H9 (cell line): ENCODE data around the gene BACH2. TPM values are rescaled to one million over a fixed set of nuclear protein-coding genes. Genes with fewer than 3 reads are reported as not detected.

ENCODE experiments used
- DNase-seq: peaks from one replicate; pipeline ENCODE4 v3.0.0-alpha.2; 2017
- H2AFZ ChIP-seq: one replicate; pipeline ENCODE4 v1.6.1; 2013; ENCODE audit warnings: mild to moderate bottlenecking, low read length, control low read depth, moderate library complexity
- H2AK5ac ChIP-seq: 2 replicates; pipeline ENCODE4 v1.6.1; 2013; ENCODE audit warnings: low read length, control low read depth, mixed read lengths; ENCODE audit not compliant: insufficient read length
- H2BK120ac ChIP-seq: one replicate; pipeline ENCODE4 v1.6.1; 2013; ENCODE audit warnings: low read depth, mild to moderate bottlenecking, low read length, control low read depth, inconsistent platforms; ENCODE audit not compliant: poor library complexity, severe bottlenecking
- H2BK12ac ChIP-seq: 2 replicates; pipeline ENCODE4 v1.6.1; 2013; ENCODE audit warnings: low read length, control low read depth, mixed read lengths, low read depth; ENCODE audit not compliant: insufficient read length
- H2BK15ac ChIP-seq: 2 replicates; pipeline ENCODE4 v1.6.1; 2013; ENCODE audit warnings: low read depth, low read length, control low read depth
- H2BK20ac ChIP-seq: one replicate; pipeline ENCODE4 v1.6.1; 2013; ENCODE audit warnings: low read depth, mild to moderate bottlenecking, low read length, control low read depth, inconsistent platforms; ENCODE audit not compliant: poor library complexity, severe bottlenecking
- H2BK5ac ChIP-seq: 2 replicates; pipeline ENCODE4 v1.6.1; 2013; ENCODE audit warnings: low read length, control low read depth, mixed read lengths; ENCODE audit not compliant: insufficient read length
- H3K14ac ChIP-seq: 2 replicates; pipeline ENCODE4 v1.6.1; 2013; ENCODE audit warnings: low read length, control low read depth; ENCODE audit not compliant: insufficient read depth
- H3K18ac ChIP-seq: 2 replicates; pipeline ENCODE4 v1.6.1; 2013; ENCODE audit warnings: low read depth, mild to moderate bottlenecking, mixed read lengths, low read length, control low read depth; ENCODE audit not compliant: insufficient read length
- H3K23ac ChIP-seq: 2 replicates; pipeline ENCODE4 v1.6.1; 2013; ENCODE audit warnings: low read length, control low read depth, mixed read lengths, low read depth; ENCODE audit not compliant: insufficient read length
- H3K23me2 ChIP-seq: 2 replicates; pipeline ENCODE4 v1.6.1; 2013; ENCODE audit warnings: low read depth, mild to moderate bottlenecking, mixed read lengths, low read length, control low read depth; ENCODE audit not compliant: insufficient read length, poor library complexity, severe bottlenecking
- H3K27ac ChIP-seq: 2 replicates; pipeline ENCODE4 v1.5.1; 2013; ENCODE audit warnings: low read length, control low read depth, mixed read lengths, low read depth; ENCODE audit not compliant: insufficient read length
- H3K27me3 ChIP-seq: 2 replicates; pipeline ENCODE4 v1.6.1; 2013; ENCODE audit warnings: low read length, control low read depth, inconsistent platforms; ENCODE audit not compliant: insufficient read depth
- H3K4ac ChIP-seq: 2 replicates; pipeline ENCODE4 v1.6.1; 2013; ENCODE audit warnings: low read depth, mild to moderate bottlenecking, control low read depth, inconsistent platforms, low read length, moderate library complexity
- H3K4me1 ChIP-seq: 2 replicates; pipeline ENCODE4 v1.6.1; 2013; ENCODE audit warnings: low read length, control low read depth, inconsistent platforms; ENCODE audit not compliant: insufficient read depth
- H3K4me2 ChIP-seq: 2 replicates; pipeline ENCODE4 v1.6.1; 2013; ENCODE audit warnings: low read length, control low read depth, mixed read lengths; ENCODE audit not compliant: insufficient read length, insufficient read depth
- H3K56ac ChIP-seq: 2 replicates; pipeline ENCODE4 v1.6.1; 2013; ENCODE audit warnings: low read depth, mild to moderate bottlenecking, mixed read lengths, low read length, control low read depth; ENCODE audit not compliant: insufficient read length
- H3K79me1 ChIP-seq: 2 replicates; pipeline ENCODE4 v1.6.1; 2013; ENCODE audit warnings: low read depth, mild to moderate bottlenecking, moderate library complexity, low read length, control low read depth, inconsistent platforms; ENCODE audit not compliant: insufficient read depth, poor library complexity, severe bottlenecking
- H3K79me2 ChIP-seq: 2 replicates; pipeline ENCODE4 v1.6.1; 2013; ENCODE audit warnings: low read length, control low read depth, inconsistent platforms; ENCODE audit not compliant: insufficient read depth
- H3K9ac ChIP-seq: 2 replicates; pipeline ENCODE4 v1.6.1; 2013; ENCODE audit warnings: low read length, control low read depth, mixed read lengths; ENCODE audit not compliant: insufficient read length; ENCODE audit errors: extremely low read depth
- H3K9me3 ChIP-seq: one replicate; pipeline ENCODE4 v1.6.1; 2013; ENCODE audit warnings: low read depth, low read length, inconsistent platforms; ENCODE audit not compliant: control insufficient read depth
- H3T11ph ChIP-seq: one replicate; pipeline ENCODE4 v1.6.1; 2013; ENCODE audit warnings: mild to moderate bottlenecking, low read length, control low read depth, inconsistent platforms
- H4K20me1 ChIP-seq: one replicate; pipeline ENCODE4 v1.6.1; 2013; ENCODE audit not compliant: control insufficient read depth, insufficient read length, insufficient read depth
- H4K5ac ChIP-seq: 2 replicates; pipeline ENCODE4 v1.6.1; 2013; ENCODE audit warnings: low read depth, mild to moderate bottlenecking, mixed read lengths, low read length, control low read depth; ENCODE audit not compliant: insufficient read length
- H4K8ac ChIP-seq: replicated peaks from 2 replicates; pipeline ENCODE4 v1.6.1; 2013; ENCODE audit warnings: low read length, control low read depth, mixed read lengths, low read depth; ENCODE audit not compliant: insufficient read length
- H4K91ac ChIP-seq: 2 replicates; pipeline ENCODE4 v1.6.1; 2013; ENCODE audit warnings: low read depth, mild to moderate bottlenecking, moderate library complexity, mixed read lengths, low read length, control low read depth; ENCODE audit not compliant: insufficient read length
- H3K27ac Mint-ChIP-seq, 3 experiments: 2 replicates in 2 of 3; 3 replicates in 1 of 3; pipeline ENCODE4 v1.8.0; 2020 to 2021; ENCODE audit warnings: mixed read lengths in 3 of 3, mild to moderate bottlenecking in 1 of 3, moderate library complexity in 1 of 3
- H3K27me3 Mint-ChIP-seq: 2 replicates; pipeline ENCODE4 v1.8.0; 2021; ENCODE audit warnings: low read depth, mild to moderate bottlenecking, moderate library complexity, mixed read lengths
- H3K36me3 Mint-ChIP-seq, 3 experiments: 2 replicates in 2 of 3; 3 replicates in 1 of 3; pipeline ENCODE4 v1.8.0; 2020 to 2021; ENCODE audit warnings: low read depth in 3 of 3, mixed read lengths in 3 of 3; ENCODE audit not compliant: insufficient read depth in 1 of 3
- H3K4me1 Mint-ChIP-seq, 2 experiments: 2 replicates each; pipeline ENCODE4 v1.8.0; 2020; ENCODE audit warnings: mixed read lengths in 2 of 2
- H3K4me3 Mint-ChIP-seq, 2 experiments: 2 replicates in 1 of 2; 3 replicates in 1 of 2; pipeline ENCODE4 v1.8.0; 2020 to 2021; ENCODE audit warnings: mild to moderate bottlenecking in 2 of 2, mixed read lengths in 2 of 2, moderate library complexity in 1 of 2
- H3K9me3 Mint-ChIP-seq, 2 experiments: 2 replicates in 1 of 2; 3 replicates in 1 of 2; pipeline ENCODE4 v1.8.0; 2020; ENCODE audit warnings: mild to moderate bottlenecking in 2 of 2, mixed read lengths in 2 of 2, moderate library complexity in 1 of 2
- WGBS: extraction: QIAGEN DNeasy Blood & Tissue Kit; methylation state at CpG from one replicate; pipeline ENCODE4 v1.1.7; 2013; ENCODE audit warnings: missing lambda C conversion rate, low lambda C conversion rate, mixed read lengths; ENCODE audit not compliant: insufficient read length; ENCODE audit errors: extremely low coverage; 5-methylcytosine and 5-hydroxymethylcytosine counted together
- total RNA-seq: library from RNA; stranded (reverse); gene quantifications from 2 replicates; pipeline ENCODE4 v1.2.1, GENCODE V29; 2021
- TF ChIP-seq, protein P1 (sequence below): fragments of 200-600 bp; sonication (generic); conservative IDR thresholded peaks from 3 replicates; pipeline ENCODE4 v1.8.0; 2021; ENCODE audit warnings: antibody characterized with exemption, mild to moderate bottlenecking

BACH2 gene
- total RNA-seq, 1 experiment from 2014 or later, result 2.0 TPM

- no peak overlapping the region for H3K27ac ChIP-seq
- no peak overlapping the region for H3K14ac ChIP-seq
- H2BK120ac ChIP-seq, result no peak overlapping the region
- H2BK20ac ChIP-seq, result no peak overlapping the region
- no peak overlapping the region for H3K18ac ChIP-seq
- no peak overlapping the region for H4K8ac ChIP-seq
- no CpG with 5 or more reads among the region's 1 CpG for WGBS
- H2AFZ ChIP-seq, result no peak overlapping the region
- Mint-ChIP-seq H3K27me3 (no peaks in the 10 kb centered on the region), H3K4me1 (peaks cover 4 to 9% of the 10 kb centered on the region in 2 experiments), H3K36me3 (no peaks in the 10 kb centered on the region), H3K27ac (no peak overlapping the region), H3K9me3 (no peaks in the 10 kb centered on the region; a peak in 1 of 5 replicates), H3K4me3 (no peak overlapping the region)
- H3K56ac ChIP-seq, result no peak overlapping the region
- no peak overlapping the region for H3K23ac ChIP-seq
- H3K79me1 ChIP-seq, result no peaks in the 10 kb centered on the region
- H3K23me2 ChIP-seq, result no peaks in the 10 kb centered on the region
- DNase-seq, result no peak
- no peaks in the 10 kb centered on the region for H4K20me1 ChIP-seq
- H2AK5ac ChIP-seq, result no peak overlapping the region
- no peaks in the 10 kb centered on the region for H3K79me2 ChIP-seq
- no peak overlapping the region for H4K91ac ChIP-seq
- no peaks in the 10 kb centered on the region for H3K9me3 ChIP-seq
- no peak overlapping the region for H2BK12ac ChIP-seq
- H2BK5ac ChIP-seq, result no peak overlapping the region
- no peak overlapping the region for H3K4me2 ChIP-seq
- H3T11ph ChIP-seq, result no peak overlapping the region
- H3K4ac ChIP-seq, result no peak overlapping the region
- no peak overlapping the region for H3K9ac ChIP-seq
- H2BK15ac ChIP-seq, result no peak overlapping the region
- no peaks in the 10 kb centered on the region for H3K27me3 ChIP-seq
- TF ChIP-seq, protein P1, sequence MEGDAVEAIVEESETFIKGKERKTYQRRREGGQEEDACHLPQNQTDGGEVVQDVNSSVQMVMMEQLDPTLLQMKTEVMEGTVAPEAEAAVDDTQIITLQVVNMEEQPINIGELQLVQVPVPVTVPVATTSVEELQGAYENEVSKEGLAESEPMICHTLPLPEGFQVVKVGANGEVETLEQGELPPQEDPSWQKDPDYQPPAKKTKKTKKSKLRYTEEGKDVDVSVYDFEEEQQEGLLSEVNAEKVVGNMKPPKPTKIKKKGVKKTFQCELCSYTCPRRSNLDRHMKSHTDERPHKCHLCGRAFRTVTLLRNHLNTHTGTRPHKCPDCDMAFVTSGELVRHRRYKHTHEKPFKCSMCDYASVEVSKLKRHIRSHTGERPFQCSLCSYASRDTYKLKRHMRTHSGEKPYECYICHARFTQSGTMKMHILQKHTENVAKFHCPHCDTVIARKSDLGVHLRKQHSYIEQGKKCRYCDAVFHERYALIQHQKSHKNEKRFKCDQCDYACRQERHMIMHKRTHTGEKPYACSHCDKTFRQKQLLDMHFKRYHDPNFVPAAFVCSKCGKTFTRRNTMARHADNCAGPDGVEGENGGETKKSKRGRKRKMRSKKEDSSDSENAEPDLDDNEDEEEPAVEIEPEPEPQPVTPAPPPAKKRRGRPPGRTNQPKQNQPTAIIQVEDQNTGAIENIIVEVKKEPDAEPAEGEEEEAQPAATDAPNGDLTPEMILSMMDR, result no peak
- no peaks in the 10 kb centered on the region for H3K4me1 ChIP-seq
- no peak overlapping the region for H4K5ac ChIP-seq
Measured at GRCh38 chr6:89936177-89936576, 360.5 kb downstream of the BACH2 start.
